ENCODE data around the gene PPP3R1. TPM values are rescaled to one million over a fixed set of nuclear protein-coding genes. Genes with fewer than 3 reads are reported as not detected.

The PPP3R1 gene
- total RNA-seq, 4 donors from 2014 or later = 19.3 to 28.0 (median 25.7) TPM

GRCh38 chr2:68185541-68186164 is 66.7 kb downstream of the PPP3R1 start:
- DNase-seq (ENCODE audit: extremely low spot score) = no peak
- Histone ChIP-seq H3K36me3 (peaks cover 0 to 27% (median 15%) of the 10 kb centered on the region in 4 donors), H3K9me3 (no peaks in the 10 kb centered on the region), H3K27ac (replicated peaks in 1 of 4) (no peak overlapping the region), H3K27me3 (no peaks in the 10 kb centered on the region), H3K4me1 (peaks cover 0 to 7% (median 0%) of the 10 kb centered on the region in 4 donors), H3K4me3 (no peak overlapping the region)
- intact Hi-C loops (cut with DNase I) = no loop called here
- WGBS = 41% methylated on average over 5 of the region's 5 CpGs
- no peak for TF ChIP-seq POLR2AphosphoS5 (IDR thresholded peaks at IDR 0.05)
- no peak for TF ChIP-seq POLR2A (IDR thresholded peaks at IDR 0.05; ENCODE audit: low read depth)
- TF ChIP-seq EP300 (IDR thresholded peaks at IDR 0.05) = no peak
- TF ChIP-seq CTCF (IDR thresholded peaks at IDR 0.05) = peak; percentile 34 to 48 (median 36)

- no peak for TF ChIP-seq EP300 (IDR thresholded peaks at IDR 0.05)
- no peak for TF ChIP-seq CTCF (IDR thresholded peaks at IDR 0.05)
- TF ChIP-seq POLR2AphosphoS5 (IDR thresholded peaks at IDR 0.05) = no peak
- no peak for TF ChIP-seq POLR2A (IDR thresholded peaks at IDR 0.05; ENCODE audit: low read depth)
- intact Hi-C loops (cut with DNase I) = no loop called here
- H3K27ac ChIP-seq (replicated peaks in 1 of 4) = no peak overlapping the region
- H3K36me3 ChIP-seq = peaks cover 0 to 43% (median 21%) of the 10 kb centered on the region in 4 donors
- H3K4me3 ChIP-seq = no peak overlapping the region
- 95% methylated on average over 1 of the region's 1 CpG for WGBS
- peaks cover 0 to 13% (median 6%) of the 10 kb centered on the region in 4 donors for H3K4me1 ChIP-seq
- no peaks in the 10 kb centered on the region for H3K9me3 ChIP-seq
- H3K27me3 ChIP-seq = no peaks in the 10 kb centered on the region
- no peak for DNase-seq (ENCODE audit: extremely low spot score)
Measured at GRCh38 chr2:68182902-68183301, 69.4 kb downstream of the PPP3R1 start.

- Histone ChIP-seq H3K4me3 (no peak overlapping the region), H3K4me1 (peaks cover 0 to 13% (median 5%) of the 10 kb centered on the region in 4 donors), H3K9me3 (no peaks in the 10 kb centered on the region), H3K27me3 (no peaks in the 10 kb centered on the region), H3K36me3 (peaks cover 3 to 59% (median 40%) of the 10 kb centered on the region in 4 donors), H3K27ac (replicated peaks in 1 of 4) (no peak overlapping the region)
- DNase-seq (ENCODE audit: extremely low spot score) = no peak
- TF ChIP-seq EP300 (IDR thresholded peaks at IDR 0.05) (no peak), POLR2AphosphoS5 (IDR thresholded peaks at IDR 0.05) (no peak), CTCF (IDR thresholded peaks at IDR 0.05) (no peak), POLR2A (IDR thresholded peaks at IDR 0.05; ENCODE audit: low read depth) (no peak)
- intact Hi-C loops (cut with DNase I) = no loop called here
- WGBS = 65% methylated on average over 4 of the region's 4 CpGs
Measured at GRCh38 chr2:68178954-68179627, 73.2 kb downstream of the PPP3R1 start.

- Histone ChIP-seq H3K27ac (replicated peaks in 1 of 4) (no peak overlapping the region), H3K27me3 (no peaks in the 10 kb centered on the region), H3K36me3 (peaks cover 3 to 58% (median 41%) of the 10 kb centered on the region in 4 donors), H3K9me3 (no peaks in the 10 kb centered on the region), H3K4me1 (peaks cover 0 to 13% (median 5%) of the 10 kb centered on the region in 4 donors), H3K4me3 (no peak overlapping the region)
- DNase-seq (ENCODE audit: extremely low spot score) = no peak
- intact Hi-C loops (cut with DNase I) = no loop called here
- no peak for TF ChIP-seq EP300 (IDR thresholded peaks at IDR 0.05)
- no peak for TF ChIP-seq POLR2AphosphoS5 (IDR thresholded peaks at IDR 0.05)
- TF ChIP-seq POLR2A (IDR thresholded peaks at IDR 0.05; ENCODE audit: low read depth) = no peak
- no peak for TF ChIP-seq CTCF (IDR thresholded peaks at IDR 0.05)
- WGBS = 96% methylated on average over 3 of the region's 3 CpGs
Measured at GRCh38 chr2:68178432-68178831, 73.9 kb downstream of the PPP3R1 start.

Measured in esophagus muscularis mucosa (tissue), 4 donors.